Measurements from ENCODE around the gene ERI3. TPM values are rescaled to one million over a fixed set of nuclear protein-coding genes. Genes with fewer than 3 reads are reported as not detected.
"Not testable (repeated sequence)": the region's sequence is repeated elsewhere in the genome, so short reads cannot be mapped to it uniquely, and the experiment has no call there.

ERI3 gene
- total RNA-seq, 1 donor from 2014 or later = 40.6 TPM

GRCh38 chr1:44206545-44206944 is 148.5 kb downstream of the ERI3 start:
- H3K9me3 Mint-ChIP-seq; H3K27ac Mint-ChIP-seq; H3K27me3 Mint-ChIP-seq (ENCODE audit: low read depth); H3K4me1 Mint-ChIP-seq (ENCODE audit: low read depth); DNase-seq (ENCODE audit: low spot score); intact Hi-C loops (cut with micrococcal nuclease); H3K36me3 Mint-ChIP-seq (ENCODE audit: low read depth); H3K4me3 Mint-ChIP-seq (ENCODE audit: low read depth): not testable (repeated sequence)

- no peaks in the 10 kb centered on the region for H3K9me3 Mint-ChIP-seq
- no peak overlapping the region for H3K4me3 Mint-ChIP-seq (ENCODE audit: low read depth)
- no peak for DNase-seq (ENCODE audit: low spot score)
- no peak overlapping the region for H3K27ac Mint-ChIP-seq
- no peaks in the 10 kb centered on the region for H3K4me1 Mint-ChIP-seq (ENCODE audit: low read depth)
- H3K36me3 Mint-ChIP-seq (ENCODE audit: low read depth) = no peaks in the 10 kb centered on the region
- intact Hi-C loops (cut with micrococcal nuclease) = no loop called here
- H3K27me3 Mint-ChIP-seq (ENCODE audit: low read depth) = peaks cover 4% of the 10 kb centered on the region
Measured at GRCh38 chr1:44200336-44200735, 154.7 kb downstream of the ERI3 start.

GRCh38 chr1:44174630-44175029 is 180.4 kb downstream of the ERI3 start:
- DNase-seq (ENCODE audit: low spot score) = no peak
- Mint-ChIP-seq H3K4me3 (ENCODE audit: low read depth) (no peak overlapping the region), H3K9me3 (peaks cover 14% of the 10 kb centered on the region), H3K4me1 (ENCODE audit: low read depth) (no peaks in the 10 kb centered on the region), H3K27me3 (ENCODE audit: low read depth) (peaks cover 12% of the 10 kb centered on the region), H3K36me3 (ENCODE audit: low read depth) (no peaks in the 10 kb centered on the region), H3K27ac (no peak overlapping the region)
- intact Hi-C loops (cut with micrococcal nuclease) = no loop called here

Other genes with a start within 250 kb of the ERI3 start
- gene KLF17, start 236.4 kb downstream of the ERI3 start, total RNA-seq = not detected in 2 replicates
- not detected in 2 replicates for gene KLF18, start 213.6 kb downstream of the ERI3 start, total RNA-seq
- gene DMAP1, start 141.8 kb downstream of the ERI3 start, total RNA-seq = 32.8 and 36.8 TPM in 2 replicates
- 88.0 and 89.5 TPM in 2 replicates for gene RNF220, start 50.0 kb upstream of the ERI3 start, total RNA-seq